Ectodermal cell (in vitro differentiated cells): ENCODE results near the gene PRSS48.

Experiments
- H3K27ac ChIP-seq: 2 replicates; pipeline ENCODE4 v1.7.0; 2013; ENCODE audit warnings: mild to moderate bottlenecking, low read depth, low read length; ENCODE audit not compliant: insufficient read depth, poor library complexity, severe bottlenecking
- H3K27me3 ChIP-seq: 2 replicates; pipeline ENCODE4 v1.7.0; 2013; ENCODE audit warnings: mild to moderate bottlenecking, low read length; ENCODE audit not compliant: insufficient read depth, control insufficient read depth, poor library complexity, severe bottlenecking
- H3K36me3 ChIP-seq: one replicate; pipeline ENCODE4 v1.7.0; 2013; ENCODE audit warnings: low read length; ENCODE audit not compliant: control insufficient read depth, insufficient read depth
- H3K4me1 ChIP-seq: one replicate; pipeline ENCODE4 v1.7.0; 2013; ENCODE audit warnings: low read length; ENCODE audit not compliant: control insufficient read depth, insufficient read depth
- H3K4me3 ChIP-seq: 2 replicates; pipeline ENCODE4 v1.7.0; 2013; ENCODE audit warnings: low read depth, low read length, control low read depth; ENCODE audit not compliant: insufficient read depth
- H3K9me3 ChIP-seq: 2 replicates; pipeline ENCODE4 v1.7.0; 2013; ENCODE audit warnings: mild to moderate bottlenecking, low read length, moderate library complexity; ENCODE audit not compliant: control insufficient read depth
- WGBS, 2 experiments: methylation state at CpG; one replicate each; pipeline ENCODE4 v1.1.7; 2013; ENCODE audit warnings: missing lambda C conversion rate in 2 of 2; 5-methylcytosine and 5-hydroxymethylcytosine counted together

PRSS48 gene

DNA sequence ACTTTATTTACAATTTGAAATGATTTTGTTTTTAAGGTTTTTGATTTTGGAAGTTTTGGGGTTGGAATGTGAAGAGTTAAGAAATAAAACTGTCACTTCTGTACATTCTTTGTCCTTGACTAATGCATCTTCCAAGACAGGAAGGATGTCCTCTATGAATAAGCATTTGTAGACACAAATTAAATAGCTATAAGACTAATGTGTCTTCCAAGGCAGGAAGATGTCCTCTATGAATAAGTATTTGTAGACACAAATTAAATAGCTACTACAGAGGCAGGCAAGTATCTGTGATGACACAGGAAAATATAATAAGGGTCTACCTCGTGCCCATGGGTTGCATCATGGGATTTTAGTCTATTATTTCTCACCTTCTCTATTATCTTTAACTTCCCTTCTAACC lies 14.5 kb downstream of the PRSS48 start:
- Histone ChIP-seq H3K36me3 (no peaks in the 10 kb centered on the region), H3K27me3 (no peaks in the 10 kb centered on the region), H3K9me3 (no peaks in the 10 kb centered on the region), H3K4me1 (no peaks in the 10 kb centered on the region), H3K27ac (no peak overlapping the region), H3K4me3 (no peak overlapping the region)
- WGBS, 2 experiments, result 88% methylated on average over 1 of the region's 1 CpG

DNA sequence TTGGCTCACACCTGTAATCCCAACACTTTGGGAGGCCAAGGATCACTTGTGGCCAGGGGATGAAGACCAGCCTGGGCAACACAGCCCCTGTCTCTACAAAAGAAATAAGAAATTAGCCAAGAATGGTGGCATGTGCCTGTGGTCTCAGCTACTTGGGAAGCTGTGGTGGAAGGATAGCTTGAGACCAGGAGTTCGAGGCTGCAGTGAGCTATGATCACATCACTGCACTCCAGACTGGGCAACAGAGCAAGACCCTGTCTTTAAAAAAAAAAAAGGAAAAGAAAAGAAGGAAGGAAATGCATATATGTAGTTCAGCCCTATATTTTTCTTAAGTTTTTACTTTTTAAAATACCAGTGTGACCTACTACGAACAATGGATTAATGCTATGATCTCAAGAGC lies 15.1 kb downstream of the PRSS48 start:
- H3K4me3 ChIP-seq, result no peak overlapping the region
- H3K9me3 ChIP-seq, result no peaks in the 10 kb centered on the region
- no peaks in the 10 kb centered on the region for H3K36me3 ChIP-seq
- H3K27ac ChIP-seq, result no peak overlapping the region
- WGBS, 2 experiments, result 95 to 100% methylated on average over 2 of the region's 2 CpGs
- no peaks in the 10 kb centered on the region for H3K4me1 ChIP-seq
- H3K27me3 ChIP-seq, result no peaks in the 10 kb centered on the region

DNA sequence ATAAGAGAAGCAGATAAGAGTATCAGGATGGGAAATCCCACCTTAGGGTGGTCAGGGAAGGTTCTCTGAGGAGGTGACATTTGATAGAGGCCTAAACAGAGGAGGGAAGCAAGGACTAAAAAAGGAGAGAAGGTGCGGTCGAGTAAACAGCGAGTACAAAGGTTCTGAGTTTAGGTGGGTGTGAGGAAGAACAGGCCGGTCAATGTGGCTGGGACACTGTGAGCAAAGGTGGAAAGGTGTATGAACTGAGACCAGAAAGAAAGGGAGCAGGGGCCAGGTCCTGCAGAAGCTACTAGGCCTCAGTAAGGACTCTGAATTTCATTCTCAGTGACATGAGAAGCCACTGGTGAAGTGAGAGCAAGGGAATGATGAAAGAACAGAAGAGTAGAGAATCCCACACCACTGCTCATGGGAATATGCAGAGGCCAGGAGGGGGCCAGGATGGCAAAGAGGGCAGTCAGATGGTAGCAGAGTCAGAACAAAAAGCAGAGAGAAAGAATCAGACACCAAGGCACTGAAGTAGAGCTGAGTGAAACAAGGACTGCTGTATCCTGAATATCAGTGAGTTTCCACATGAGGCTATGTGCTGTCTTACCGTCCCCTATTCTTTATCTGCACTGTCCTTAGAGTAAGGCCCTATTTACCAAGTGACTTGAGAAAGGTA lies 18.0 kb downstream of the PRSS48 start:
- Histone ChIP-seq H3K36me3 (no peaks in the 10 kb centered on the region), H3K27me3 (no peaks in the 10 kb centered on the region), H3K4me3 (no peak overlapping the region), H3K4me1 (no peaks in the 10 kb centered on the region), H3K9me3 (no peaks in the 10 kb centered on the region), H3K27ac (no peak overlapping the region)
- 93 to 94% methylated on average over 5 of the region's 5 CpGs for WGBS, 2 experiments

- Histone ChIP-seq H3K27ac (no peak overlapping the region), H3K4me1 (no peaks in the 10 kb centered on the region), H3K27me3 (no peaks in the 10 kb centered on the region), H3K4me3 (no peak overlapping the region), H3K9me3 (no peaks in the 10 kb centered on the region), H3K36me3 (no peaks in the 10 kb centered on the region)
- 89 to 93% methylated on average over 1 to 2 of the region's 3 CpGs for WGBS, 2 experiments
Observed at GRCh38 chr4:151296227-151296626, 19.3 kb downstream of the PRSS48 start.

DNA sequence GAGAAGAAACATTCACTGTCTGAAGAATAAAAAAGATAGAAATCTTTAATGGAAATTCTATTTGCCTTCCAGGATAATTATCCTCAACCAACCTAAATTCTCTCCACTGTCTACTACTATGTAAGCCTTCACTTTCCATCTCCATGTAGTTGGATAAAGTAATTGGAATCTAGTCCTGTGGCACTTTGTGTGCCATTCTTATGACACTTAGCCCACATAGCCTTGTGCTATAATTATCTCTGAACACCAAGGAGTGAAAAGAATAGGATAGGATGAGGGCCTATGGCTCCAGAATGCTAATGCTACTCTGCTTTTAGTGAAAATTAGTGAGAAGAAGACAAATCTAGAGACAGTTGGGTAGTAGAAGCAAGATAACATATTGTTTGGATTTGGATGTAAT lies 20.2 kb downstream of the PRSS48 start:
- Histone ChIP-seq H3K4me3 (no peak overlapping the region), H3K27me3 (no peaks in the 10 kb centered on the region), H3K4me1 (no peaks in the 10 kb centered on the region), H3K36me3 (no peaks in the 10 kb centered on the region), H3K9me3 (no peaks in the 10 kb centered on the region), H3K27ac (no peak overlapping the region)

DNA sequence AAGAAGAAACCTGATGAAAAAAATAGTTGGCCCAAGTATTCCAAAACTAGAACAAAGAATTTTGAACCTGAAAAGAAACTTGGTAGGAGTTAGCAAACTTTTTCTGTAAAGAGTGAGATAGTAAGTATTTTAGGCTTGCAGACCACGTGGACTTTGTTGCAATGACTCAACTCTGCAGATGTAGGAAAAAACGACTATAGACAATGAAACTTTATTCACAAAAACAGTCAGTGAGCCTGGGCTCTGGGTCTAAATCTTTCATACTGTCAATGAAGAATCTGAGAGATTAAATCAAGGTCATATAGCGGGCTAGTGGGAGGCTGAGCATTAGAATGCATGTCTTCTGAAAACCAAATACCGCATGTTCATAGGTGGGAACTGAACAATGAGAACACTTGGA lies 25.5 kb downstream of the PRSS48 start:
- H3K4me1 ChIP-seq, result no peaks in the 10 kb centered on the region
- H3K36me3 ChIP-seq, result no peaks in the 10 kb centered on the region
- H3K4me3 ChIP-seq, result no peak overlapping the region
- H3K27ac ChIP-seq, result no peak overlapping the region
- no peaks in the 10 kb centered on the region for H3K27me3 ChIP-seq
- 91 to 95% methylated on average over 4 of the region's 4 CpGs for WGBS, 2 experiments
- no peaks in the 10 kb centered on the region for H3K9me3 ChIP-seq

GRCh38 chr4:151304226-151304625 lies 27.3 kb downstream of the PRSS48 start:
- Histone ChIP-seq H3K4me3 (no peak overlapping the region), H3K27ac (no peak overlapping the region), H3K36me3 (no peaks in the 10 kb centered on the region)

DNA sequence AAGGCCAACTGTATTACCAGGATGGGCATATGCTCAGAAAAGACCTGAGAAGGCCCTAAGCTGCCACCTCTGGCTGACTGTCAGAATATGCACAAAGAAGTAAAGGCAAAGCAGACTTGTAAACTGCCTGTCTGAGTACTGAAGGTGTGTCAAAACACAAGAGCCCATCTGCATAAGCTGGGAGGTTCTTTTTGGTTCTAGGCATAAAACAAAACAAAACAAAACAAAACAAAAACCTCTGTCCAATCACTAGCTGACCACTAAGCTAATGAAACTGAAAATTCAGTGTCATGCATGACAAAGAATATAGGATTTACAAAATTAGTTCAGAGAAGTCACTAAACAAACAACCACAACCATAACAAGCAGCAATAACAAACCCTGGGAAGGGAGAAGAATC lies 27.8 kb downstream of the PRSS48 start:
- no peak overlapping the region for H3K27ac ChIP-seq
- H3K27me3 ChIP-seq, result no peaks in the 10 kb centered on the region
- H3K4me3 ChIP-seq, result no peak overlapping the region
- H3K9me3 ChIP-seq, result no peaks in the 10 kb centered on the region
- H3K4me1 ChIP-seq, result no peaks in the 10 kb centered on the region
- no peaks in the 10 kb centered on the region for H3K36me3 ChIP-seq

More at GRCh38 chr4:151304226-151304625, 27.3 kb downstream of the PRSS48 start:
- H3K9me3 ChIP-seq, result no peaks in the 10 kb centered on the region
- no peaks in the 10 kb centered on the region for H3K27me3 ChIP-seq
- no peaks in the 10 kb centered on the region for H3K4me1 ChIP-seq

DNA sequence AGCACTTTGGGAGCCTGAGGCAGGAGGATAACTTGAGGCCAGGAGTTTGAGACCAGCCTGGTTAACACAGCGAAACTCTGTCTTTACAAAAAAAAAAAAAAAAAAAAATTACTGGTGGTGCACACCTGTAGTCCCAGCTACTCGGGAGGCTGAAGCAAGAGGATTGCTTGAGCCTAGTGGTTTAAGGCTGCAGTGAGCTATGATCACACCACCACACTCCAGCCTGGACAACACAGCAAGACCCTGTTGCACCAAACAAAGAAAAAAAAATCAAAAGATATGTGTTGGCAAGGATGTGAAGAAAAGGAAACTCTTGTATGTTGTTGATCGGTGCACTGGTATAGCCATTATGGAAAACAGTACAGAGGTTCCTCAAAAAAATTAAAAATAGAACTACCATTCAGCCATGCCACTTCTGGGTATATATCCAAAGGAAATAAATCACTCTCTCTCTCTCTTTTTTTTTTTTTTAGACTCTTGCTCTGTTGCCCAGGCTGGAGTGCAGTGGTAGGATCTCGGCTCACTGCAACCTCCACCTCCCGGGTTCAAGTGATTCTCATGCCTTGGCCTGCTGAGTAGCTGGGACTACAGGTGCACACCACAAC lies 33.3 kb downstream of the PRSS48 start:
- Histone ChIP-seq H3K9me3 (no peaks in the 10 kb centered on the region), H3K27ac (no peak overlapping the region), H3K4me1 (no peaks in the 10 kb centered on the region), H3K4me3 (no peak overlapping the region), H3K27me3 (no peaks in the 10 kb centered on the region), H3K36me3 (no peaks in the 10 kb centered on the region)
- WGBS, 2 experiments, result 97 to 99% methylated on average over 5 of the region's 5 CpGs

- Histone ChIP-seq H3K4me1 (no peaks in the 10 kb centered on the region), H3K4me3 (no peak overlapping the region), H3K9me3 (no peaks in the 10 kb centered on the region), H3K27me3 (no peaks in the 10 kb centered on the region), H3K36me3 (no peaks in the 10 kb centered on the region), H3K27ac (no peak overlapping the region)
- 93 to 97% methylated on average over 6 of the region's 6 CpGs for WGBS, 2 experiments
Observed at GRCh38 chr4:151313306-151314009, 36.5 kb downstream of the PRSS48 start.
